ENCODE results near the gene TUBGCP3. TPM values are rescaled to one million over a fixed set of nuclear protein-coding genes. Genes with fewer than 3 reads are reported as not detected.

TUBGCP3 gene
- total RNA-seq, 1 experiment from 2014 or later: 37.3 TPM

- no peaks in the 10 kb centered on the region for H3K79me1 ChIP-seq (ENCODE audit: insufficient read depth, low read depth, low read length, poor library complexity, severe bottlenecking)
- Mint-ChIP-seq H3K27ac (no peak overlapping the region), H3K9me3 (peaks cover 0 to 4% of the 10 kb centered on the region in 2 experiments; a peak in 1 of 5 replicates), H3K27me3 (ENCODE audit: low read depth) (peaks cover 22% of the 10 kb centered on the region), H3K4me3 (no peak overlapping the region), H3K4me1 (peaks cover 16 to 18% of the 10 kb centered on the region in 2 experiments), H3K36me3 (ENCODE audit: insufficient read depth in 1 of 3, low read depth in 3 of 3) (no peaks in the 10 kb centered on the region; a peak in 1 of 7 replicates)
- no peak overlapping the region for H2BK20ac ChIP-seq (ENCODE audit: low read depth, low read length, poor library complexity, severe bottlenecking)
- H3K23me2 ChIP-seq (ENCODE audit: insufficient read length, low read depth, low read length, poor library complexity, severe bottlenecking): peaks cover 10% of the 10 kb centered on the region
- H4K20me1 ChIP-seq (ENCODE audit: control insufficient read depth, insufficient read depth, insufficient read length): no peaks in the 10 kb centered on the region
- H3T11ph ChIP-seq (ENCODE audit: low read length): no peak overlapping the region
- no CpG with 5 or more reads among the region's 5 CpGs for WGBS (ENCODE audit: extremely low coverage, insufficient read length, low lambda C conversion rate)
- no peak overlapping the region for H3K9ac ChIP-seq (ENCODE audit: extremely low read depth, insufficient read length, low read length)
- no peak overlapping the region for H4K5ac ChIP-seq (ENCODE audit: insufficient read length, low read depth, low read length)
- TF ChIP-seq, protein P1, sequence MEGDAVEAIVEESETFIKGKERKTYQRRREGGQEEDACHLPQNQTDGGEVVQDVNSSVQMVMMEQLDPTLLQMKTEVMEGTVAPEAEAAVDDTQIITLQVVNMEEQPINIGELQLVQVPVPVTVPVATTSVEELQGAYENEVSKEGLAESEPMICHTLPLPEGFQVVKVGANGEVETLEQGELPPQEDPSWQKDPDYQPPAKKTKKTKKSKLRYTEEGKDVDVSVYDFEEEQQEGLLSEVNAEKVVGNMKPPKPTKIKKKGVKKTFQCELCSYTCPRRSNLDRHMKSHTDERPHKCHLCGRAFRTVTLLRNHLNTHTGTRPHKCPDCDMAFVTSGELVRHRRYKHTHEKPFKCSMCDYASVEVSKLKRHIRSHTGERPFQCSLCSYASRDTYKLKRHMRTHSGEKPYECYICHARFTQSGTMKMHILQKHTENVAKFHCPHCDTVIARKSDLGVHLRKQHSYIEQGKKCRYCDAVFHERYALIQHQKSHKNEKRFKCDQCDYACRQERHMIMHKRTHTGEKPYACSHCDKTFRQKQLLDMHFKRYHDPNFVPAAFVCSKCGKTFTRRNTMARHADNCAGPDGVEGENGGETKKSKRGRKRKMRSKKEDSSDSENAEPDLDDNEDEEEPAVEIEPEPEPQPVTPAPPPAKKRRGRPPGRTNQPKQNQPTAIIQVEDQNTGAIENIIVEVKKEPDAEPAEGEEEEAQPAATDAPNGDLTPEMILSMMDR (conservative IDR thresholded peaks at IDR 0.05): no peak
- H2BK12ac ChIP-seq (ENCODE audit: insufficient read length, low read depth, low read length): no peak overlapping the region
- H3K23ac ChIP-seq (ENCODE audit: insufficient read length, low read depth, low read length): no peak overlapping the region
- no peak overlapping the region for H3K56ac ChIP-seq (ENCODE audit: insufficient read length, low read depth, low read length)
- no peaks in the 10 kb centered on the region for H3K79me2 ChIP-seq (ENCODE audit: insufficient read depth, low read length)
- H2AK5ac ChIP-seq (ENCODE audit: insufficient read length, low read length): no peak overlapping the region
- no peak for DNase-seq
- H3K4ac ChIP-seq (ENCODE audit: low read depth, low read length): no peak overlapping the region
- no peaks in the 10 kb centered on the region for H3K4me1 ChIP-seq (ENCODE audit: insufficient read depth, low read length)
- H2BK5ac ChIP-seq (ENCODE audit: insufficient read length, low read length): no peak overlapping the region
- H2BK15ac ChIP-seq (ENCODE audit: low read depth, low read length): no peak overlapping the region
- H2BK120ac ChIP-seq (ENCODE audit: low read depth, low read length, poor library complexity, severe bottlenecking): no peak overlapping the region
- H3K4me2 ChIP-seq (ENCODE audit: insufficient read depth, insufficient read length, low read length): no peak overlapping the region
- no peak overlapping the region for H4K91ac ChIP-seq (ENCODE audit: insufficient read length, low read depth, low read length)
- H4K8ac ChIP-seq (replicated peaks; ENCODE audit: insufficient read length, low read depth, low read length): no peak overlapping the region
- no peaks in the 10 kb centered on the region for H3K9me3 ChIP-seq (ENCODE audit: control insufficient read depth, low read depth, low read length)
- H3K14ac ChIP-seq (ENCODE audit: insufficient read depth, low read length): no peak overlapping the region
- H2AFZ ChIP-seq (ENCODE audit: low read length): no peak overlapping the region
- no peak overlapping the region for H3K27ac ChIP-seq (ENCODE audit: insufficient read length, low read depth, low read length)
- no peaks in the 10 kb centered on the region for H3K27me3 ChIP-seq (ENCODE audit: insufficient read depth, low read length)
- no peak overlapping the region for H3K18ac ChIP-seq (ENCODE audit: insufficient read length, low read depth, low read length)
Observed at GRCh38 chr13:112603641-112604225, 15.8 kb upstream of the TUBGCP3 start.

Data from H9 (cell line).